Endothelial cell (in vitro differentiated cells): ENCODE data around the gene ESPNL. TPM values are rescaled to one million over a fixed set of nuclear protein-coding genes. Genes with fewer than 3 reads are reported as not detected.

Source experiments
- DNase-seq: peaks from one replicate; pipeline ENCODE4 v3.0.0; 2021; ENCODE audit warnings: low spot score
- H3K27ac Mint-ChIP-seq: one replicate; pipeline ENCODE4 v1.8.0; 2021; ENCODE audit warnings: mixed read lengths, inconsistent platforms; ENCODE audit not compliant: unreplicated experiment
- H3K27me3 Mint-ChIP-seq: one replicate; pipeline ENCODE4 v1.8.0; 2021; ENCODE audit warnings: mild to moderate bottlenecking, moderate library complexity, mixed read lengths, inconsistent platforms; ENCODE audit not compliant: unreplicated experiment
- H3K36me3 Mint-ChIP-seq: one replicate; pipeline ENCODE4 v1.8.0; 2021; ENCODE audit warnings: mild to moderate bottlenecking, low read depth, mixed read lengths, inconsistent platforms; ENCODE audit not compliant: unreplicated experiment
- H3K4me1 Mint-ChIP-seq: one replicate; pipeline ENCODE4 v1.8.0; 2021; ENCODE audit warnings: mild to moderate bottlenecking, mixed read lengths, inconsistent platforms; ENCODE audit not compliant: unreplicated experiment
- H3K4me3 Mint-ChIP-seq: one replicate; pipeline ENCODE4 v1.8.0; 2021; ENCODE audit warnings: mild to moderate bottlenecking, mixed read lengths, inconsistent platforms; ENCODE audit not compliant: unreplicated experiment
- H3K9me3 Mint-ChIP-seq: one replicate; pipeline ENCODE4 v1.8.0; 2021; ENCODE audit warnings: mixed read lengths, inconsistent platforms; ENCODE audit not compliant: unreplicated experiment
- CTCF ChIP-seq: fragments of 200-600 bp; sonication (generic); IDR thresholded peaks from one replicate; pipeline ENCODE4 v1.5.0; 2021; ENCODE audit warnings: antibody characterized with exemption; ENCODE audit not compliant: unreplicated experiment
- total RNA-seq: library from RNA; stranded (reverse); fragmentation: NEBNext Ultra II Directional; extraction: Animal tissue kit (Norgen Biotek cat#: 25700); gene quantifications from one replicate; pipeline ENCODE4 v1.2.1, GENCODE V29; 2021; ENCODE audit not compliant: unreplicated experiment

The ESPNL gene
- total RNA-seq, 1 donor from 2014 or later: 0.82 TPM

GRCh38 chr2:238144262-238144661 lies 44.1 kb downstream of the ESPNL start:
- Mint-ChIP-seq H3K27me3 (peaks cover 9% of the 10 kb centered on the region), H3K4me1 (peaks cover 3% of the 10 kb centered on the region), H3K27ac (no peak overlapping the region), H3K9me3 (no peaks in the 10 kb centered on the region), H3K36me3 (peaks cover 8% of the 10 kb centered on the region), H3K4me3 (no peak overlapping the region)
- DNase-seq: no peak
- no peak for TF ChIP-seq CTCF

GRCh38 chr2:238145046-238145445 lies 44.9 kb downstream of the ESPNL start:
- peaks cover 3% of the 10 kb centered on the region for H3K4me1 Mint-ChIP-seq
- H3K4me3 Mint-ChIP-seq: no peak overlapping the region
- no peaks in the 10 kb centered on the region for H3K9me3 Mint-ChIP-seq
- DNase-seq: no peak
- H3K27ac Mint-ChIP-seq: no peak overlapping the region
- peaks cover 9% of the 10 kb centered on the region for H3K27me3 Mint-ChIP-seq
- peaks cover 8% of the 10 kb centered on the region for H3K36me3 Mint-ChIP-seq
- TF ChIP-seq CTCF: no peak

- no peak overlapping the region for H3K4me3 Mint-ChIP-seq
- peaks cover 3% of the 10 kb centered on the region for H3K4me1 Mint-ChIP-seq
- H3K27me3 Mint-ChIP-seq: peaks cover 7% of the 10 kb centered on the region
- H3K36me3 Mint-ChIP-seq: peaks cover 8% of the 10 kb centered on the region
- no peak for DNase-seq
- H3K27ac Mint-ChIP-seq: no peak overlapping the region
- no peaks in the 10 kb centered on the region for H3K9me3 Mint-ChIP-seq
- TF ChIP-seq CTCF: no peak
Measured at GRCh38 chr2:238145851-238146250, 45.7 kb downstream of the ESPNL start.

- Mint-ChIP-seq H3K4me3 (no peak overlapping the region), H3K36me3 (peaks cover 5% of the 10 kb centered on the region)
Measured at GRCh38 chr2:238146884-238147544, 46.9 kb downstream of the ESPNL start.

More at GRCh38 chr2:238146884-238147544, 46.9 kb downstream of the ESPNL start:
- Mint-ChIP-seq H3K27me3 (peaks cover 4% of the 10 kb centered on the region), H3K27ac (no peak overlapping the region), H3K4me1 (no peaks in the 10 kb centered on the region), H3K9me3 (no peaks in the 10 kb centered on the region)
- DNase-seq: no peak
- TF ChIP-seq CTCF: no peak
